ENCODE measurements around the gene PISD. TPM values are rescaled to one million over a fixed set of nuclear protein-coding genes. Genes with fewer than 3 reads are reported as not detected.
A peak's percentile ranks its signal among the peaks of the same experiment; 100 is the strongest.
"Not testable (repeated sequence)": the region's sequence is repeated elsewhere in the genome, so short reads cannot be mapped to it uniquely, and the experiment has no call there.

The PISD gene
- total and polyA plus RNA-seq, 12 donors = 15.5 to 30.0 (median 18.7) TPM

DNA sequence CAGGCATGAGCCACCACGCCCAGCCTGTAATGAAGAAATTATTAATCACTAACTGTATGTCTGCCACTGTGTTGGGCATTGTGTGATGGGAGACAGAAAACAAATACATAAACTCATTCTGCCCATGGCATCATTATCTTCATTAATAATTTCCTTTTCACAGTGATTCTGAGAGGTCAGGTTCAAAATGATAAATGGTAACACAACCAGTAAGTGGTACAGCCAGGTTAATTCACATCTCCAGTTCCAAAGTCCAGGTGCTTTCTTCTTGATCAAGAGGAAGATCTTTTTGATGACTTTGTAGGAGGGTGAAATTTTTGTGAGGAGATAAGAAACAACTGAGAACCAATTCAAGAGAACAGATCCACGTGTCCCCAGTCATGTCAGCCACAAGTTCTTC lies 66.7 kb downstream of the PISD start:
- no peaks in the 10 kb centered on the region for H3K27me3 ChIP-seq
- no peak overlapping the region for H3K27ac ChIP-seq
- DNase-seq = no peak
- intact Hi-C loops (cut with DNase I) = no loop called here
- H3K9me3 ChIP-seq = no peaks in the 10 kb centered on the region
- no peak overlapping the region for H3K4me3 ChIP-seq
- TF ChIP-seq CTCF (IDR thresholded peaks at IDR 0.05) = no peak
- H3K4me1 ChIP-seq = no peaks in the 10 kb centered on the region
- 90 to 91% methylated on average over 2 of the region's 2 CpGs for WGBS, 2 donors
- H3K36me3 ChIP-seq = no peaks in the 10 kb centered on the region
- no peak for ATAC-seq

DNA sequence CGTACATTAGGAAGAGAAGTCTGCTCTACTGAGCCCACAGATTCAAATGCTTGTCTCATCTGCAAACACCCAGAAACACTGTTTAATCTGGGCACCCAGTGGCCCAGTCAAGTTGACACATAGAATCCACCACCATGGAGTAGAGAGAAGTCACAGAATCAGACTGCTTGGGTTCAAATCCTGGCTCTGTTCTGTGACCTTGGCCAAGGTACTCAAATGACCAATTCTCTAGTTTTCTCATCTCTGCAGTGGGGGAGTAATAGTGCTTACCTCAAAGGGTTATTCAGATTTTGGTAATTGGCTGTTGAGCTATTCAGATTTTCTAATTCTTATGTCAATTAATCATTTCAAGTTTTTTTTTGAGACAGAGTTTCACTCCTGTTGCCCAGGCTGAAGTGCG lies 71.9 kb downstream of the PISD start:
- H3K27me3 ChIP-seq; ATAC-seq; DNase-seq; H3K4me1 ChIP-seq; H3K27ac ChIP-seq; H3K4me3 ChIP-seq; H3K9me3 ChIP-seq; intact Hi-C loops (cut with DNase I): not testable (repeated sequence)
- H3K36me3 ChIP-seq = peaks cover 0 to 43% (median 10%) of the 10 kb centered on the region in 9 donors
- 80 to 90% methylated on average over 1 of the region's 2 CpGs for WGBS, 2 donors

- no peak for TF ChIP-seq CTCF (IDR thresholded peaks at IDR 0.05)
- intact Hi-C loops (cut with DNase I) = no loop called here
- 86 to 89% methylated on average over 6 of the region's 6 CpGs for WGBS, 2 donors
- no peak overlapping the region for H3K27ac ChIP-seq
- no peak overlapping the region for H3K4me3 ChIP-seq
- H3K4me1 ChIP-seq = peaks cover 0 to 9% (median 0%) of the 10 kb centered on the region in 9 donors
- ATAC-seq (no peak), DNase-seq (no peak)
- H3K9me3 ChIP-seq = peaks cover 0 to 3% (median 0%) of the 10 kb centered on the region in 11 donors
- H3K36me3 ChIP-seq = peaks cover 0 to 51% (median 10%) of the 10 kb centered on the region in 9 donors
- no peaks in the 10 kb centered on the region for H3K27me3 ChIP-seq
Measured at GRCh38 chr22:31588970-31589675, 72.9 kb downstream of the PISD start.

GRCh38 chr22:31586137-31586920 lies 75.7 kb downstream of the PISD start:
- H3K4me1 ChIP-seq = peaks cover 0 to 9% (median 0%) of the 10 kb centered on the region in 9 donors
- no peak for TF ChIP-seq CTCF (IDR thresholded peaks at IDR 0.05)
- intact Hi-C loops (cut with DNase I) = no loop called here
- peak in 2 of 8 donors; percentile 29 to 74 for ATAC-seq
- peaks cover 0 to 63% (median 10%) of the 10 kb centered on the region in 9 donors for H3K36me3 ChIP-seq
- 85 to 91% methylated on average over 7 of the region's 7 CpGs for WGBS, 2 donors
- no peaks in the 10 kb centered on the region for H3K27me3 ChIP-seq
- no peak for DNase-seq
- H3K27ac ChIP-seq = no peak overlapping the region
- H3K9me3 ChIP-seq = peaks cover 0 to 3% (median 0%) of the 10 kb centered on the region in 11 donors
- H3K4me3 ChIP-seq = no peak overlapping the region
